Measurements from ENCODE around the gene MED9. TPM values are rescaled to one million over a fixed set of nuclear protein-coding genes. Genes with fewer than 3 reads are reported as not detected.

The MED9 gene
- total and polyA plus RNA-seq, 2 donors (not counting 3 experiments of a cell fraction or from before 2014, with no cell fraction given) = 15.1 to 18.2 TPM

GRCh38 chr17:17512866-17513265 lies 36.1 kb downstream of the MED9 start:
- Histone ChIP-seq H3K27me3 (ENCODE audit: control insufficient read depth in 2 of 2, insufficient read depth in 2 of 2, low read length in 2 of 2) (no peaks in the 10 kb centered on the region), H3K9me3 (replicated peaks; ENCODE audit: control insufficient read depth, insufficient read depth, low read length) (no peaks in the 10 kb centered on the region), H2AFZ (ENCODE audit: low read depth, low read length) (no peak overlapping the region), H3K79me2 (ENCODE audit: control insufficient read depth, insufficient read depth, low read length) (no peaks in the 10 kb centered on the region), H3K4me1 (ENCODE audit: control insufficient read depth, extremely low read depth, insufficient read depth, low read length) (no peaks in the 10 kb centered on the region), H4K20me1 (replicated peaks; ENCODE audit: control insufficient read depth, extremely low read depth, insufficient read depth, low read length) (no peaks in the 10 kb centered on the region), H3K36me3 (ENCODE audit: control insufficient read depth in 2 of 2, extremely low read depth in 1 of 2, insufficient read depth in 2 of 2, low read length in 2 of 2) (no peaks in the 10 kb centered on the region), H3K4me3 (replicated peaks in 1 of 3; ENCODE audit: insufficient read depth in 1 of 3, low read depth in 1 of 3, low read length in 3 of 3) (no peak overlapping the region), H3K9me1 (replicated peaks; ENCODE audit: control insufficient read depth, extremely low read depth, insufficient read depth, low read length) (no peaks in the 10 kb centered on the region), H3K27ac (ENCODE audit: insufficient read depth, low read depth, low read length) (no peak overlapping the region), H3K4me2 (ENCODE audit: insufficient read depth, low read length) (no peak overlapping the region), H3K9ac (replicated peaks; ENCODE audit: extremely low read depth, insufficient read depth, low read length) (no peak overlapping the region)
- FAIRE-seq (no peak), DNase-seq (ENCODE audit: low read depth, low spot score) (no peak)
- ChIA-PET CTCF (interaction anchor here (0.6 to 4.5 kb wide), 3 partner anchors 16 to 158 kb away, joined by 3 to 37 read pairs (median 5); partner anchors contain the start of gene RASD1), POLR2A (interaction anchor here (1.0 kb wide), 1 partner anchor 16 kb away, joined by 3 read pairs; no protein-coding TSS in a partner anchor)
- dilution Hi-C loops (cut with MboI; ENCODE audit: extremely low pct_ligation_motif_present, low sequenced_read_pairs) = no loop called here
- intact Hi-C loops (cut with micrococcal nuclease) = no loop called here
- BruUV-seq (replicated peaks) = no TSS peak
- no peak for TF ChIP-seq FOS (IDR thresholded peaks at IDR 0.05; ENCODE audit: borderline replicate concordance, insufficient read depth, low read length)
- no peak for TF ChIP-seq POLR2A (IDR thresholded peaks at IDR 0.05; ENCODE audit: low read depth, low read length)
- no peak for TF ChIP-seq MAX (IDR thresholded peaks at IDR 0.05; ENCODE audit: insufficient read depth, insufficient read length)
- no peak for TF ChIP-seq MYC (IDR thresholded peaks at IDR 0.05; ENCODE audit: low read depth, low read length)
- TF ChIP-seq GATA2 (IDR thresholded peaks at IDR 0.05; ENCODE audit: insufficient read depth, insufficient read length, low read depth, low read length) = no peak
- TF ChIP-seq EZH2 (IDR thresholded peaks at IDR 0.05; ENCODE audit: borderline replicate concordance, low read depth, low read length, severe bottlenecking) = no peak
- TF ChIP-seq JUN (IDR thresholded peaks at IDR 0.05; ENCODE audit: borderline replicate concordance, insufficient read depth, insufficient read length, low read depth) = no peak
- no peak for TF ChIP-seq POLR2AphosphoS5 (IDR thresholded peaks at IDR 0.05; ENCODE audit: insufficient read depth, low read depth, low read length)
- TF ChIP-seq CTCF (IDR thresholded peaks at IDR 0.05; ENCODE audit: extremely low read depth in 1 of 2, insufficient read depth in 1 of 2, low read depth in 1 of 2, low read length in 2 of 2) = no peak

All from endothelial cell of umbilical vein (primary cell).